Astrocyte (in vitro differentiated cells and primary cell): ENCODE data around the gene SLC35F6.

ENCODE experiments used
- CTCF ChIP-seq: IDR thresholded peaks from 2 replicates; pipeline ENCODE4 v1.5.1; 2011; ENCODE audit warnings: low read depth, mild to moderate bottlenecking, inconsistent platforms, low read length, moderate library complexity; ENCODE audit not compliant: insufficient read depth
- EZH2 ChIP-seq: IDR thresholded peaks from 2 replicates; pipeline ENCODE4 v1.6.1; 2012; ENCODE audit warnings: mild to moderate bottlenecking, low read length, inconsistent platforms; ENCODE audit not compliant: insufficient read depth

GRCh38 chr2:26739514-26739913 lies 24.6 kb upstream of the SLC35F6 start:
- TF ChIP-seq CTCF: no peak
- no peak for TF ChIP-seq EZH2
